K562 (cell line): ENCODE measurements around the gene SSTR5. TPM values are rescaled to one million over a fixed set of nuclear protein-coding genes. Genes with fewer than 3 reads are reported as not detected.

Experiments
- ATAC-seq: fragments of 200-7000 bp; cut with Tn5 transposase; 3 replicates; pipeline ENCODE4 v1.9.1; 2020; ENCODE audit warnings: moderate library complexity
- BruUV-seq: library from RNA; stranded (reverse); fragments of 400-500 nt; replicated peaks from 2 replicates; lab custom pipeline; 2021; lab: Mats Ljungman, UMichigan
- CTCF ChIA-PET: fragments of 300-600 bp; formaldehyde crosslinking; extraction: SDS; loops from one replicate; lab custom pipeline; 2021; ENCODE audit warnings: low intra/inter-chr PET ratio; lab: Yijun Ruan, JAX
- POLR2A ChIA-PET: fragments of 300-600, 350-650 bp; sonication (Branson Sonifier 250); formaldehyde crosslinking; extraction: SDS; loops from one replicate; lab custom pipeline; 2021; ENCODE audit warnings: antibody characterized with exemption, inconsistent platforms; lab: Yijun Ruan, JAX
- DNase-seq, 4 experiments: peaks; one replicate each; pipeline versions ENCODE4 v3.0.0 to v3.0.0-alpha.2; 2011 to 2018; ENCODE audit warnings: low spot score in 3 of 4, mixed read lengths in 3 of 4; ENCODE audit errors: extremely low read depth in 1 of 4
- FAIRE-seq: peaks from 2 replicates; lab custom pipeline; 2011; peaks lifted over from hg19 to GRCh38; lab: Jason Lieb, UNC
- H2AFZ ChIP-seq: 2 replicates; pipeline ENCODE4 v1.6.0; 2011; ENCODE audit warnings: low read depth, low read length, control low read depth, inconsistent platforms
- H3K27ac ChIP-seq: fragments of 200-600 bp; 3 replicates; pipeline ENCODE4 v1.8.0; 2011; ENCODE audit warnings: low read depth, mild to moderate bottlenecking, control low read depth, inconsistent platforms, low read length, moderate library complexity, mixed read lengths; ENCODE audit errors: extremely low read depth
- H3K27me3 ChIP-seq, 2 experiments: fragments of 300-600 bp in 1 of 2; 2 replicates in 1 of 2; 3 replicates in 1 of 2; pipeline versions ENCODE4 v1.6.0 to v1.8.0; 2011; ENCODE audit warnings: inconsistent platforms in 2 of 2, low read length in 2 of 2, mild to moderate bottlenecking in 1 of 2, mixed read lengths in 1 of 2, moderate library complexity in 1 of 2; ENCODE audit not compliant: control insufficient read depth in 2 of 2, insufficient read depth in 2 of 2
- H3K36me3 ChIP-seq: fragments of 300-600 bp; 3 replicates; pipeline ENCODE4 v1.8.0; 2011; ENCODE audit warnings: mild to moderate bottlenecking, low read length, inconsistent platforms; ENCODE audit not compliant: control insufficient read depth, insufficient read depth
- H3K4me1 ChIP-seq, 2 experiments: fragments of 200-600 bp in 1 of 2; replicated peaks in 1 of 2; 2 replicates in 1 of 2; 3 replicates in 1 of 2; pipeline versions ENCODE4 v1.5.1 to v1.8.0; 2011; ENCODE audit warnings: inconsistent platforms in 2 of 2, low read length in 2 of 2, mild to moderate bottlenecking in 1 of 2, mixed read lengths in 1 of 2, moderate library complexity in 1 of 2; ENCODE audit not compliant: control insufficient read depth in 2 of 2, insufficient read depth in 2 of 2
- H3K4me2 ChIP-seq: 2 replicates; pipeline ENCODE4 v1.6.1; 2011; ENCODE audit warnings: low read length, control low read depth, inconsistent platforms, mixed read lengths; ENCODE audit not compliant: insufficient read depth
- H3K4me3 ChIP-seq: fragments of 200-600 bp; sonication (generic), shearing (Covaris generic); 2 replicates; pipeline ENCODE4 v1.5.1; 2016; ENCODE audit warnings: control low read depth, inconsistent platforms
- H3K79me2 ChIP-seq: fragments of 200-600 bp; 3 replicates; pipeline ENCODE4 v1.8.0; 2011; ENCODE audit warnings: low read length, inconsistent platforms; ENCODE audit not compliant: control insufficient read depth, insufficient read depth
- H3K9ac ChIP-seq, 2 experiments: 2 replicates each; pipeline versions ENCODE4 v1.6.0 to v1.6.1; 2011; ENCODE audit warnings: low read depth in 2 of 2, low read length in 2 of 2, control low read depth in 1 of 2, inconsistent platforms in 1 of 2, mild to moderate bottlenecking in 1 of 2, mixed read lengths in 1 of 2; ENCODE audit not compliant: insufficient read depth in 1 of 2
- H3K9me1 ChIP-seq: one replicate; pipeline ENCODE4 v1.6.0; 2011; ENCODE audit warnings: inconsistent platforms, mild to moderate bottlenecking, low read length, moderate library complexity; ENCODE audit not compliant: control insufficient read depth, insufficient read depth
- H3K9me3 ChIP-seq: replicated peaks from 2 replicates; pipeline ENCODE4 v1.5.1; 2011; ENCODE audit warnings: low read depth, low read length, inconsistent platforms; ENCODE audit not compliant: control insufficient read depth, insufficient read depth
- H4K20me1 ChIP-seq: replicated peaks from 2 replicates; pipeline ENCODE4 v1.6.1; 2011; ENCODE audit warnings: low read length, inconsistent platforms, mixed read lengths; ENCODE audit not compliant: control insufficient read depth, insufficient read depth
- GABPB2 ChIP-seq: fragments of 250-450 bp; sonication (Bioruptor Pico); conservative IDR thresholded peaks from 2 replicates; pipeline ENCODE4 v1.5.1; 2021; ENCODE audit warnings: mild to moderate bottlenecking
- SMAD1 ChIP-seq: fragments of 150-350 bp; IDR thresholded peaks from 2 replicates; pipeline ENCODE4 v1.6.1; 2014; ENCODE audit warnings: low read length, low read depth; ENCODE audit not compliant: partially characterized antibody
- ZBTB17 ChIP-seq: fragments of 450-650 bp; formaldehyde crosslinking; IDR thresholded peaks from 2 replicates; pipeline ENCODE4 v1.4.0; 2020; ENCODE audit warnings: mild to moderate bottlenecking
- ZNF217 ChIP-seq: sonication (generic); formaldehyde crosslinking; IDR thresholded peaks from 2 replicates; pipeline ENCODE4 v1.8.0; 2022; ENCODE audit warnings: mild to moderate bottlenecking, missing genetic modification reagents
- WGBS: fragments of 100-300 bp; shearing (Covaris generic); methylation state at CpG from one replicate; pipeline ENCODE4 v1.1.6; 2016; ENCODE audit warnings: low coverage, mixed read lengths; ENCODE audit not compliant: insufficient coverage; ENCODE audit errors: missing lambda C conversion rate; 5-methylcytosine and 5-hydroxymethylcytosine counted together
- in situ Hi-C: fragments of 300-500 bp; cut with MboI; formaldehyde crosslinking; loops from 4 replicates; pipeline ENCODE4 v1.15.0; 2018; ENCODE audit warnings: inconsistent platforms, mixed read lengths
- intact Hi-C: fragments of 100-400 bp; cut with micrococcal nuclease; formaldehyde crosslinking; loops from 2 replicates; pipeline ENCODE4 v1.14.2; 2022
- polyA plus RNA-seq, 8 experiments: library from polyadenylated mRNA; depleted of rRNA in 4 of 8; stranded (reverse) in 5 of 8; unstranded in 3 of 8; fragments of >200 nt; fragmentation: Nextera tagmentation in 2 of 8; fragmentation: Illumina TruSeq in 1 of 8; extraction: Ambion mirVana in 2 of 8; extraction: Trizol in 1 of 8; gene quantifications; 2 replicates each; pipeline versions ENCODE4 v1.2.1 to v1.2.3, GENCODE V29; 2011 to 2014; ENCODE audit warnings: inconsistent platforms in 1 of 8, missing spikeins in 1 of 8
- total RNA-seq, 7 experiments: library from RNA; depleted of rRNA in 6 of 7; stranded (reverse); fragments of >200 nt in 6 of 7; fragmentation: Illumina TruSeq in 2 of 7; extraction: Trizol in 2 of 7; gene quantifications; 2 replicates each; pipeline versions ENCODE4 v1.2.1 to v1.2.3, GENCODE V29; 2011 to 2021; ENCODE audit warnings: low replicate concordance in 1 of 7
- TF ChIP-seq, protein P1 (sequence below): conservative IDR thresholded peaks from 2 replicates; pipeline ENCODE4 v1.6.1; 2011; ENCODE audit warnings: low read depth, mild to moderate bottlenecking, low read length; ENCODE audit not compliant: control insufficient read depth

Gene SSTR5
- total and polyA plus RNA-seq, 9 of the 15 experiments (the other 6 are each of a cell fraction or from before 2014, with no cell fraction given): not detected

DNA sequence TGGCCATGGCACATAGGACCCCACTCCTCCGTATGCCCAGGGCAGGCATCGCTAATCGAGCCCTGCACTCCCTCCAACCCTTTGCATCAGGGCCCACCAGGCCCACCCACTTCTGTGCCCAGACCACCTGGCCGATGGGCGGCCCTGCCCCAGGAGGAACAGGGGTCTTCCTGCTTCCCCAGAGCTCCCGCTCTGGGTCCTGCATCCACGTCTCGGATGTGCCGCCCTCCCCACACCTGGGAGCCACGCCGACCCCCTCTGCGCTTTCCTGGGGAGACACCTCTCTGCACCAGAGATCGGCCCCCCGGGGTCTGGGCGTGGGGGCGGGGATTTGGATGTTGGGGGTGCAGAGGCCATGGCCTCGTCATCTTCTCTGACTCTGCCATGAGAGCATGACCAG is 21.1 kb upstream of the SSTR5 start:
- no peak for FAIRE-seq
- in situ Hi-C loops (loop anchor here (10.0 kb wide), 1 partner anchor 337 kb away; the partner anchor contains the start of gene METRN), intact Hi-C loops (no loop called here)
- ChIA-PET POLR2A (interaction anchor here (0.6 kb wide), 2 partner anchors 18 to 45 kb away, joined by 3 to 6 read pairs; no protein-coding TSS in a partner anchor), CTCF (no interaction called here)
- Histone ChIP-seq H3K79me2 (no peaks in the 10 kb centered on the region), H4K20me1 (no peaks in the 10 kb centered on the region), H3K27ac (no peak overlapping the region), H2AFZ (no peak overlapping the region), H3K9ac (no peak overlapping the region; a peak in 1 of 4 replicates), H3K9me3 (no peaks in the 10 kb centered on the region), H3K4me2 (no peak overlapping the region), H3K4me1 (peaks cover 0 to 57% of the 10 kb centered on the region in 2 experiments; a peak in 2 of 5 replicates), H3K9me1 (no peaks in the 10 kb centered on the region), H3K36me3 (no peaks in the 10 kb centered on the region), H3K27me3 (peaks cover 12 to 43% of the 10 kb centered on the region in 2 experiments; a peak in 3 of 5 replicates), H3K4me3 (no peak overlapping the region)
- 11% methylated on average over 17 of the region's 17 CpGs for WGBS
- no peak for DNase-seq
- no peak for TF ChIP-seq GABPB2 (CRISPR knock-in tag)
- peak; percentile 88 for TF ChIP-seq ZBTB17 (CRISPR knock-in tag)
- TF ChIP-seq, protein P1, sequence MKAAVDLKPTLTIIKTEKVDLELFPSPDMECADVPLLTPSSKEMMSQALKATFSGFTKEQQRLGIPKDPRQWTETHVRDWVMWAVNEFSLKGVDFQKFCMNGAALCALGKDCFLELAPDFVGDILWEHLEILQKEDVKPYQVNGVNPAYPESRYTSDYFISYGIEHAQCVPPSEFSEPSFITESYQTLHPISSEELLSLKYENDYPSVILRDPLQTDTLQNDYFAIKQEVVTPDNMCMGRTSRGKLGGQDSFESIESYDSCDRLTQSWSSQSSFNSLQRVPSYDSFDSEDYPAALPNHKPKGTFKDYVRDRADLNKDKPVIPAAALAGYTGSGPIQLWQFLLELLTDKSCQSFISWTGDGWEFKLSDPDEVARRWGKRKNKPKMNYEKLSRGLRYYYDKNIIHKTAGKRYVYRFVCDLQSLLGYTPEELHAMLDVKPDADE: no peak
- ATAC-seq: no peak
- no TSS peak for BruUV-seq

DNA sequence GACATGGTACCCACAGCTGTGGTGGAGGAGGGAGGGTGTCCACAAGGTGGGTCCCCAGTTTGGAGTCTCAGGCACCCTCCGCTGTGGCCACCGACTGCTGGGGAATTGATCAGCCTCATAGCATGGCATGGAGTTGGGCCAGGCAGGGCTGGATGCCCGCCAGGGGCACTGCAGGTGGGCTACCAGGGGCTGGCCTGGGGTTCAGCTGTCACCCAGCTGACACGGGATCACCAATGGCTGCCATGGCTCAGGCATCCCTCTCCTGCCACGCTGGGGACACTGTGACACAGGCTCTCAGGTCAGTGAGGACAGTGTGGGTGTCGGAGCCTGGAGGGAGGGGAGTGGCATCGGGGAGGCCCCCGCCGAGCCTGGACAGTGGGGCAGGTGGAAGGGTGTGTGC is 19.8 kb upstream of the SSTR5 start:
- no peak for ATAC-seq
- no peak for DNase-seq
- intact Hi-C loops: no loop called here
- no peak overlapping the region for H3K27ac ChIP-seq
- H3K9me1 ChIP-seq: no peaks in the 10 kb centered on the region
- FAIRE-seq: no peak
- H3K27me3 ChIP-seq: peaks cover 12 to 40% of the 10 kb centered on the region in 2 experiments; a peak in 3 of 5 replicates
- no peak overlapping the region for H3K9ac ChIP-seq
- in situ Hi-C loops: loop anchor here (10.0 kb wide), 1 partner anchor 338 kb away; the partner anchor contains the start of gene METRN
- 2% methylated on average over 8 of the region's 9 CpGs for WGBS
- CTCF ChIA-PET: no interaction called here
- peaks cover 0 to 55% of the 10 kb centered on the region in 2 experiments; a peak in 2 of 5 replicates for H3K4me1 ChIP-seq
- H3K36me3 ChIP-seq: no peaks in the 10 kb centered on the region
- no peak overlapping the region for H3K4me3 ChIP-seq
- no peaks in the 10 kb centered on the region for H3K79me2 ChIP-seq
- TF ChIP-seq ZNF217 (CRISPR knock-in tag) (no peak), SMAD1 (no peak)
- H4K20me1 ChIP-seq: no peaks in the 10 kb centered on the region
- no peaks in the 10 kb centered on the region for H3K9me3 ChIP-seq
- POLR2A ChIA-PET: no interaction called here
- H3K4me2 ChIP-seq: no peak overlapping the region
- H2AFZ ChIP-seq: no peak overlapping the region
- no TSS peak for BruUV-seq
